PC-3 (cell line): ENCODE data around the gene AAR2.

ENCODE experiments used
- CTCF ChIP-seq: fragments of 300-600 bp; sonication (generic); conservative IDR thresholded peaks from 2 replicates; pipeline ENCODE4 v1.5.1; 2017; ENCODE audit warnings: antibody characterized with exemption, low read depth, mild to moderate bottlenecking, low read length
- EZH2 ChIP-seq: fragments of 300-600 bp; sonication (generic); IDR thresholded peaks from one replicate; pipeline ENCODE4 v1.6.1; 2017; ENCODE audit warnings: antibody characterized with exemption, mild to moderate bottlenecking, low read length; ENCODE audit not compliant: unreplicated experiment

- TF ChIP-seq CTCF: no peak
- no peak for TF ChIP-seq EZH2
Observed at GRCh38 chr20:36193977-36194712, 42.1 kb upstream of the AAR2 start.
